Measurements from ENCODE around the gene IAPP. TPM values are rescaled to one million over a fixed set of nuclear protein-coding genes. Genes with fewer than 3 reads are reported as not detected.

The IAPP gene
- total RNA-seq, 1 experiment from 2014 or later: not detected

DNA sequence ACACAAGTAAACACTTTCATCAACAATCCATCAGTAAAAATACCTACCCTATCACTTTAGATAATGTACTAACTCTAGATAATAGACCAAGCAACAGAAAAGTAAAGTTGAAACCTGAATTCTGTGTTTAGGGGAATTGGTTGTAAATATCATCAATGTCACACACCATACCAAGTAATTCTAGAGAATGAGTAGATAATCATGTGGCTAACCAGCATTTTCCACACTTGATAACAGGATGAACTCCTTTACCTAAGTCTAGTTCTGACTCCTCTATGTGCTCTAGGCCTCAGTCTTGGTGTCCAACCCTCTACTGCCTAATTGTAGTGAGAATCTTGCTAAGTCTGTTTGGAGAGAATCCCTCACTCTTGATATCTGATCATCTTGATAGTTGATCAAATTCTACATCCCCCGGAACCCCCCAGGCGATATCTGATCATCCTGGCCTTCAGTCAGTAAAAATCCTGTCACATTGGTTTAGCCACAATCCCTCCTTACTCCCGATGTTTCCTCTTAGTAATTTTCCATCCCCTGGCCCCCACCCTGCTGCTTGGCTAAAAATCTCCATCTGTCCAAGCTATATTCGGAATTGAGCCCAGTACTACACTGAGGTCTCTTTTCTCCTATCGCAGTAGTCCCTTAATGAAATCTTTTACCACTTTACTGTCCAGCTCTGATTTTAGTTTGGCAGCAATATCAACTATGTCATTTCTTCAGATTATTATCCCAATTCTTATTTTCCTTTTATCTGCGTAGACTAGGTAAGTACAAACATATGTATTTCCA, 34.5 kb upstream of the IAPP start:
- no peak overlapping the region for H2BK20ac ChIP-seq (ENCODE audit: low read depth, low read length, poor library complexity, severe bottlenecking)
- H3K27ac Mint-ChIP-seq: peak overlapping the region in 2 of 3 experiments; percentile 30 to 33; a peak in 3 of 7 replicates

More for the DNA sequence above, 34.5 kb upstream of the IAPP start:
- Histone ChIP-seq H4K91ac (ENCODE audit: insufficient read length, low read depth, low read length) (no peak overlapping the region), H3K4ac (ENCODE audit: low read depth, low read length) (no peak overlapping the region), H2BK15ac (ENCODE audit: low read depth, low read length) (no peak overlapping the region), H4K8ac (replicated peaks; ENCODE audit: insufficient read length, low read depth, low read length) (no peak overlapping the region), H2AK5ac (ENCODE audit: insufficient read length, low read length) (no peak overlapping the region), H3K18ac (ENCODE audit: insufficient read length, low read depth, low read length) (no peak overlapping the region), H3K9ac (ENCODE audit: extremely low read depth, insufficient read length, low read length) (no peak overlapping the region), H2AFZ (ENCODE audit: low read length) (no peak overlapping the region), H3K27ac (ENCODE audit: insufficient read length, low read depth, low read length) (no peak overlapping the region), H3K4me1 (ENCODE audit: insufficient read depth, low read length) (peaks cover 3% of the 10 kb centered on the region; the same call in 1 of the 2 replicates), H3K23me2 (ENCODE audit: insufficient read length, low read depth, low read length, poor library complexity, severe bottlenecking) (no peaks in the 10 kb centered on the region), H3K56ac (ENCODE audit: insufficient read length, low read depth, low read length) (no peak overlapping the region), H4K5ac (ENCODE audit: insufficient read length, low read depth, low read length) (no peak overlapping the region), H3K79me1 (ENCODE audit: insufficient read depth, low read depth, low read length, poor library complexity, severe bottlenecking) (no peaks in the 10 kb centered on the region), H2BK5ac (ENCODE audit: insufficient read length, low read length) (no peak overlapping the region), H3K23ac (ENCODE audit: insufficient read length, low read depth, low read length) (no peak overlapping the region), H3K4me2 (ENCODE audit: insufficient read depth, insufficient read length, low read length) (no peak overlapping the region), H3K79me2 (ENCODE audit: insufficient read depth, low read length) (no peaks in the 10 kb centered on the region), H3K27me3 (ENCODE audit: insufficient read depth, low read length) (no peaks in the 10 kb centered on the region), H2BK120ac (ENCODE audit: low read depth, low read length, poor library complexity, severe bottlenecking) (no peak overlapping the region), H3K14ac (ENCODE audit: insufficient read depth, low read length) (no peak overlapping the region), H3K9me3 (ENCODE audit: control insufficient read depth, low read depth, low read length) (no peaks in the 10 kb centered on the region), H4K20me1 (ENCODE audit: control insufficient read depth, insufficient read depth, insufficient read length) (no peaks in the 10 kb centered on the region), H3T11ph (ENCODE audit: low read length) (no peak overlapping the region), H2BK12ac (ENCODE audit: insufficient read length, low read depth, low read length) (no peak overlapping the region)
- no peaks in the 10 kb centered on the region for H3K27me3 Mint-ChIP-seq (ENCODE audit: low read depth)
- no peak overlapping the region for H3K4me3 Mint-ChIP-seq
- no peak for DNase-seq
- H3K9me3 Mint-ChIP-seq: peaks cover 0 to 7% of the 10 kb centered on the region in 2 experiments; a peak in 3 of 5 replicates
- TF ChIP-seq CTCF (conservative IDR thresholded peaks at IDR 0.05): no peak
- peaks cover 9% of the 10 kb centered on the region in 2 experiments for H3K4me1 Mint-ChIP-seq
- no CpG with 5 or more reads among the region's 6 CpGs for WGBS (ENCODE audit: extremely low coverage, insufficient read length, low lambda C conversion rate)
- H3K36me3 Mint-ChIP-seq (ENCODE audit: insufficient read depth in 1 of 3, low read depth in 3 of 3): peaks cover 0 to 8% (median 0%) of the 10 kb centered on the region in 3 experiments; a peak in 4 of 7 replicates
